Neural progenitor cell (in vitro differentiated cells): ENCODE measurements around the gene H1-8. TPM values are rescaled to one million over a fixed set of nuclear protein-coding genes. Genes with fewer than 3 reads are reported as not detected.

ENCODE experiments used
- DNase-seq: peaks from one replicate; pipeline ENCODE4 v3.0.0-alpha.2; 2016; ENCODE audit warnings: low spot score
- H2AFZ ChIP-seq: fragments of 200-600 bp; sonication (generic); replicated peaks from 2 replicates; pipeline ENCODE4 v1.6.1; 2016; ENCODE audit warnings: antibody characterized with exemption
- H3F3A ChIP-seq: fragments of 200-600 bp; sonication (generic); 2 replicates; pipeline ENCODE4 v1.6.1; 2016; ENCODE audit warnings: antibody characterized with exemption, low read depth
- H3K27ac ChIP-seq: fragments of 200-600 bp; sonication (generic); 2 replicates; pipeline ENCODE4 v1.5.1; 2016; ENCODE audit warnings: mild to moderate bottlenecking
- H3K27me3 ChIP-seq: fragments of 200-600 bp; sonication (generic); 2 replicates; pipeline ENCODE4 v1.6.1; 2016; ENCODE audit warnings: mild to moderate bottlenecking, moderate library complexity
- H3K36me3 ChIP-seq: fragments of 200-600 bp; sonication (generic); 2 replicates; pipeline ENCODE4 v1.5.1; 2016
- H3K4me1 ChIP-seq: fragments of 200-600 bp; sonication (generic); 2 replicates; pipeline ENCODE4 v1.6.1; 2016; ENCODE audit warnings: mixed run types
- H3K4me2 ChIP-seq: fragments of 200-600 bp; sonication (generic); 2 replicates; pipeline ENCODE4 v1.6.1; 2016
- H3K4me3 ChIP-seq: fragments of 200-600 bp; sonication (generic); 2 replicates; pipeline ENCODE4 v1.5.1; 2016
- H3K79me2 ChIP-seq: fragments of 200-600 bp; sonication (generic); 2 replicates; pipeline ENCODE4 v1.6.1; 2016; ENCODE audit warnings: low read depth
- H3K9ac ChIP-seq: fragments of 200-600 bp; sonication (generic); 2 replicates; pipeline ENCODE4 v1.6.1; 2016
- H3K9me3 ChIP-seq: fragments of 200-600 bp; sonication (generic); 2 replicates; pipeline ENCODE4 v1.5.1; 2016; ENCODE audit warnings: low read depth
- H4K20me1 ChIP-seq: fragments of 200-600 bp; sonication (generic); 2 replicates; pipeline ENCODE4 v1.6.1; 2016; ENCODE audit warnings: low read depth
- H3K27ac Mint-ChIP-seq: 3 replicates; pipeline ENCODE4 v1.8.0; 2021; ENCODE audit warnings: mixed read lengths
- H3K27me3 Mint-ChIP-seq: 2 replicates; pipeline ENCODE4 v1.8.0; 2022; ENCODE audit warnings: low read depth, mild to moderate bottlenecking, inconsistent platforms, moderate library complexity, mixed read lengths; ENCODE audit not compliant: insufficient read depth
- H3K36me3 Mint-ChIP-seq: 3 replicates; pipeline ENCODE4 v1.8.0; 2021; ENCODE audit warnings: mixed read lengths
- H3K4me1 Mint-ChIP-seq: 3 replicates; pipeline ENCODE4 v1.8.0; 2021; ENCODE audit warnings: mixed read lengths
- H3K4me3 Mint-ChIP-seq: 3 replicates; pipeline ENCODE4 v1.8.0; 2021; ENCODE audit warnings: mild to moderate bottlenecking, moderate library complexity, mixed read lengths
- H3K9me3 Mint-ChIP-seq: 3 replicates; pipeline ENCODE4 v1.8.0; 2020; ENCODE audit warnings: mixed read lengths
- CTCF ChIP-seq: fragments of 200-600 bp; sonication (generic); IDR thresholded peaks from 2 replicates; pipeline ENCODE4 v1.5.1; 2017; ENCODE audit warnings: antibody characterized with exemption, mild to moderate bottlenecking
- EZH2 ChIP-seq: fragments of 200-600 bp; sonication (generic); IDR thresholded peaks from 2 replicates; pipeline ENCODE4 v1.6.1; 2017; ENCODE audit warnings: antibody characterized with exemption, mild to moderate bottlenecking, moderate library complexity
- EZH2phosphoT487 ChIP-seq: fragments of 200-600 bp; sonication (generic); IDR thresholded peaks from 2 replicates; pipeline ENCODE4 v1.6.1; 2017; ENCODE audit warnings: antibody characterized with exemption
- total RNA-seq: library from RNA; depleted of rRNA; stranded (reverse); fragments of >200 nt; gene quantifications from 2 replicates; pipeline ENCODE4 v1.2.3, GENCODE V29; 2015; ENCODE audit warnings: low replicate concordance

Gene H1-8
- total RNA-seq, 1 donor from 2014 or later, result not detected

- H3K36me3 ChIP-seq, result no peaks in the 10 kb centered on the region
- H2AFZ ChIP-seq, result no peak overlapping the region
- TF ChIP-seq CTCF (no peak), EZH2phosphoT487 (no peak), EZH2 (no peak)
Measured at GRCh38 chr3:129525341-129525968, 17.5 kb upstream of the H1-8 start.

GRCh38 chr3:129526121-129526900 lies 16.7 kb upstream of the H1-8 start:
- peaks cover 6% of the 10 kb centered on the region for H3K27me3 Mint-ChIP-seq
- no peak overlapping the region for H3K27ac ChIP-seq
- peak overlapping the region; percentile 72 for H3K27ac Mint-ChIP-seq
- no peaks in the 10 kb centered on the region for H4K20me1 ChIP-seq
- H3K4me1 Mint-ChIP-seq, result peaks cover 33% of the 10 kb centered on the region
- no peaks in the 10 kb centered on the region for H3K9me3 Mint-ChIP-seq
- no peak overlapping the region for H3K4me3 Mint-ChIP-seq
- no peaks in the 10 kb centered on the region for H3K36me3 ChIP-seq
- TF ChIP-seq EZH2, result no peak
- TF ChIP-seq CTCF, result no peak
- TF ChIP-seq EZH2phosphoT487, result no peak
- peak overlapping the region; percentile 24 for H3K4me2 ChIP-seq
- no peak overlapping the region for H3K9ac ChIP-seq
- H3K4me3 ChIP-seq, result no peak overlapping the region
- H3K9me3 ChIP-seq, result no peaks in the 10 kb centered on the region
- no peaks in the 10 kb centered on the region for H3K36me3 Mint-ChIP-seq
- DNase-seq, result peak; percentile 51
- peaks cover 9% of the 10 kb centered on the region for H3F3A ChIP-seq
- no peak overlapping the region for H2AFZ ChIP-seq
- H3K4me1 ChIP-seq, result peaks cover 26% of the 10 kb centered on the region
- no peaks in the 10 kb centered on the region for H3K27me3 ChIP-seq
- H3K79me2 ChIP-seq, result no peaks in the 10 kb centered on the region

More at GRCh38 chr3:129525341-129525968, 17.5 kb upstream of the H1-8 start:
- no peak overlapping the region for H3K4me2 ChIP-seq
- H3K27me3 Mint-ChIP-seq, result peaks cover 6% of the 10 kb centered on the region
- H3K9ac ChIP-seq, result no peak overlapping the region
- H3K9me3 Mint-ChIP-seq, result no peaks in the 10 kb centered on the region
- no peak overlapping the region for H3K27ac Mint-ChIP-seq
- peaks cover 31% of the 10 kb centered on the region for H3K4me1 Mint-ChIP-seq
- H3K4me3 Mint-ChIP-seq, result no peak overlapping the region
- no peaks in the 10 kb centered on the region for H3K27me3 ChIP-seq
- H3K36me3 Mint-ChIP-seq, result no peaks in the 10 kb centered on the region
- peaks cover 9% of the 10 kb centered on the region for H3F3A ChIP-seq
- DNase-seq, result no peak
- H3K4me3 ChIP-seq, result no peak overlapping the region
- no peaks in the 10 kb centered on the region for H3K79me2 ChIP-seq
- H4K20me1 ChIP-seq, result no peaks in the 10 kb centered on the region
- H3K4me1 ChIP-seq, result peaks cover 21% of the 10 kb centered on the region
- H3K27ac ChIP-seq, result no peak overlapping the region
- H3K9me3 ChIP-seq, result no peaks in the 10 kb centered on the region

- peaks cover 2% of the 10 kb centered on the region for H3K9me3 Mint-ChIP-seq
- H3K9ac ChIP-seq, result no peak overlapping the region
- H2AFZ ChIP-seq, result no peak overlapping the region
Measured at GRCh38 chr3:129527262-129527661, 15.7 kb upstream of the H1-8 start.

More at GRCh38 chr3:129527262-129527661, 15.7 kb upstream of the H1-8 start:
- TF ChIP-seq EZH2phosphoT487 (no peak), EZH2 (no peak), CTCF (no peak)
- H3K27ac ChIP-seq, result no peak overlapping the region
- Mint-ChIP-seq H3K27me3 (peaks cover 6% of the 10 kb centered on the region), H3K27ac (peak overlapping the region; percentile 62), H3K36me3 (no peaks in the 10 kb centered on the region), H3K4me3 (no peak overlapping the region), H3K4me1 (peaks cover 31% of the 10 kb centered on the region)
- no peaks in the 10 kb centered on the region for H3K36me3 ChIP-seq
- H3F3A ChIP-seq, result peaks cover 5% of the 10 kb centered on the region
- no peak overlapping the region for H3K4me3 ChIP-seq
- DNase-seq, result no peak
- H4K20me1 ChIP-seq, result no peaks in the 10 kb centered on the region
- H3K27me3 ChIP-seq, result no peaks in the 10 kb centered on the region
- H3K79me2 ChIP-seq, result no peaks in the 10 kb centered on the region
- H3K9me3 ChIP-seq, result no peaks in the 10 kb centered on the region
- H3K4me1 ChIP-seq, result peaks cover 26% of the 10 kb centered on the region
- H3K4me2 ChIP-seq, result no peak overlapping the region
